ENCODE data around the gene CABP7. TPM values are rescaled to one million over a fixed set of nuclear protein-coding genes. Genes with fewer than 3 reads are reported as not detected.
A peak's percentile ranks its signal among the peaks of the same experiment; 100 is the strongest.

Gene CABP7
- total RNA-seq, 1 experiment from 2014 or later = not detected

GRCh38 chr22:29693161-29693560, 26.6 kb upstream of the CABP7 start:
- intact Hi-C loops (cut with micrococcal nuclease; ENCODE audit: unreplicated experiment) = no loop called here

GRCh38 chr22:29693671-29694070, 26.1 kb upstream of the CABP7 start:
- Histone ChIP-seq H3K4me1 (ENCODE audit: insufficient read depth, low read length, poor library complexity, severe bottlenecking) (peaks cover 57% of the 10 kb centered on the region), H3K9me3 (ENCODE audit: low read depth, low read length, poor library complexity, severe bottlenecking) (no peaks in the 10 kb centered on the region), H3K4me3 (ENCODE audit: low read depth, low read length, poor library complexity, severe bottlenecking) (no peak overlapping the region), H3K27ac (ENCODE audit: low read depth, low read length, poor library complexity, severe bottlenecking) (no peak overlapping the region), H3K27me3 (replicated peaks; ENCODE audit: insufficient read depth, low read depth, low read length, poor library complexity) (no peaks in the 10 kb centered on the region), H3K36me3 (ENCODE audit: insufficient read depth, low read length, poor library complexity, severe bottlenecking) (no peaks in the 10 kb centered on the region)
- POLR2A ChIA-PET (ENCODE audit: low non-redundant PET) = no interaction called here
- CTCF ChIA-PET = interaction anchor here (0.6 kb wide), 1 partner anchor 395 kb away, joined by 9 read pairs; no protein-coding TSS in a partner anchor
- intact Hi-C loops (cut with micrococcal nuclease; ENCODE audit: unreplicated experiment) = no loop called here
- DNase-seq (ENCODE audit: low spot score) = no peak
- no TSS peak for BruUV-seq (replicated peaks)
- TF ChIP-seq EZH2 (IDR thresholded peaks at IDR 0.05; ENCODE audit: borderline replicate concordance, low read depth, low read length, poor library complexity, severe bottlenecking) (no peak), CTCF (conservative IDR thresholded peaks at IDR 0.05; ENCODE audit: low read depth, low read length) (no peak)

More at GRCh38 chr22:29693161-29693560, 26.6 kb upstream of the CABP7 start:
- no peaks in the 10 kb centered on the region for H3K27me3 ChIP-seq (replicated peaks; ENCODE audit: insufficient read depth, low read depth, low read length, poor library complexity)
- POLR2A ChIA-PET (ENCODE audit: low non-redundant PET) = no interaction called here
- DNase-seq (ENCODE audit: low spot score) = no peak
- H3K9me3 ChIP-seq (ENCODE audit: low read depth, low read length, poor library complexity, severe bottlenecking) = no peaks in the 10 kb centered on the region
- no peak overlapping the region for H3K27ac ChIP-seq (ENCODE audit: low read depth, low read length, poor library complexity, severe bottlenecking)
- H3K4me3 ChIP-seq (ENCODE audit: low read depth, low read length, poor library complexity, severe bottlenecking) = no peak overlapping the region
- peaks cover 62% of the 10 kb centered on the region for H3K4me1 ChIP-seq (ENCODE audit: insufficient read depth, low read length, poor library complexity, severe bottlenecking)
- CTCF ChIA-PET = no interaction called here
- no peaks in the 10 kb centered on the region for H3K36me3 ChIP-seq (ENCODE audit: insufficient read depth, low read length, poor library complexity, severe bottlenecking)
- TF ChIP-seq CTCF (conservative IDR thresholded peaks at IDR 0.05; ENCODE audit: low read depth, low read length) (no peak), EZH2 (IDR thresholded peaks at IDR 0.05; ENCODE audit: borderline replicate concordance, low read depth, low read length, poor library complexity, severe bottlenecking) (no peak)
- BruUV-seq (replicated peaks) = no TSS peak

GRCh38 chr22:29695129-29695926, 24.5 kb upstream of the CABP7 start:
- Histone ChIP-seq H3K27ac (ENCODE audit: low read depth, low read length, poor library complexity, severe bottlenecking) (no peak overlapping the region), H3K4me1 (ENCODE audit: insufficient read depth, low read length, poor library complexity, severe bottlenecking) (peaks cover 42% of the 10 kb centered on the region), H3K9me3 (ENCODE audit: low read depth, low read length, poor library complexity, severe bottlenecking) (no peaks in the 10 kb centered on the region), H3K27me3 (replicated peaks; ENCODE audit: insufficient read depth, low read depth, low read length, poor library complexity) (no peaks in the 10 kb centered on the region), H3K36me3 (ENCODE audit: insufficient read depth, low read length, poor library complexity, severe bottlenecking) (no peaks in the 10 kb centered on the region), H3K4me3 (ENCODE audit: low read depth, low read length, poor library complexity, severe bottlenecking) (no peak overlapping the region)
- intact Hi-C loops (cut with micrococcal nuclease; ENCODE audit: unreplicated experiment) = no loop called here
- CTCF ChIA-PET = interaction anchor here (0.7 to 1.2 kb wide), 2 partner anchors 18 to 393 kb away, joined by 3 to 5 read pairs; no protein-coding TSS in a partner anchor
- DNase-seq (ENCODE audit: low spot score) = peak; percentile 92
- no peak for TF ChIP-seq CTCF (conservative IDR thresholded peaks at IDR 0.05; ENCODE audit: low read depth, low read length)
- TF ChIP-seq EZH2 (IDR thresholded peaks at IDR 0.05; ENCODE audit: borderline replicate concordance, low read depth, low read length, poor library complexity, severe bottlenecking) = no peak
- POLR2A ChIA-PET (ENCODE audit: low non-redundant PET) = no interaction called here
- no TSS peak for BruUV-seq (replicated peaks)

Measured in A673 (cell line).